GM19351 (cell line): Measurements from ENCODE around the gene OR2A25.
A peak's percentile ranks its signal among the peaks of the same experiment; 100 is the strongest.
"Not testable (repeated sequence)": the region's sequence is repeated elsewhere in the genome, so short reads cannot be mapped to it uniquely, and the experiment has no call there.

Experiments used
- ATAC-seq: cut with Tn5 transposase; IDR thresholded peaks from one replicate; pipeline ENCODE4 v1.9.1; 2021; ENCODE audit warnings: mild to moderate bottlenecking, moderate library complexity; ENCODE audit not compliant: unreplicated experiment

The OR2A25 gene, protein sequence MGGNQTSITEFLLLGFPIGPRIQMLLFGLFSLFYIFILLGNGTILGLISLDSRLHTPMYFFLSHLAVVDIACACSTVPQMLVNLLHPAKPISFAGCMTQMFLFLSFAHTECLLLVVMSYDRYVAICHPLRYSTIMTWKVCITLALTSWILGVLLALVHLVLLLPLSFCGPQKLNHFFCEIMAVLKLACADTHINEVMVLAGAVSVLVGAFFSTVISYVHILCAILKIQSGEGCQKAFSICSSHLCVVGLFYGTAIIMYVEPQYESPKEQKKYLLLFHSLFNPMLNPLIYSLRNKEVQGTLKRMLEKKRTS

GRCh38 chr7:144069511-144069910 lies at the start of gene OR2A25:
OR2A25 (plus strand) TSS chr7:144069811; CDS start chr7:144074220, 4,409 bp downstream.
- no peak for ATAC-seq

- no peak for ATAC-seq
These were observed 49.3 kb upstream of the OR2A25 start for GRCh38 chr7:144020340-144020739.

- no peak for ATAC-seq
These were observed 47.4 kb upstream of the OR2A25 start for GRCh38 chr7:144022169-144022568.

DNA sequence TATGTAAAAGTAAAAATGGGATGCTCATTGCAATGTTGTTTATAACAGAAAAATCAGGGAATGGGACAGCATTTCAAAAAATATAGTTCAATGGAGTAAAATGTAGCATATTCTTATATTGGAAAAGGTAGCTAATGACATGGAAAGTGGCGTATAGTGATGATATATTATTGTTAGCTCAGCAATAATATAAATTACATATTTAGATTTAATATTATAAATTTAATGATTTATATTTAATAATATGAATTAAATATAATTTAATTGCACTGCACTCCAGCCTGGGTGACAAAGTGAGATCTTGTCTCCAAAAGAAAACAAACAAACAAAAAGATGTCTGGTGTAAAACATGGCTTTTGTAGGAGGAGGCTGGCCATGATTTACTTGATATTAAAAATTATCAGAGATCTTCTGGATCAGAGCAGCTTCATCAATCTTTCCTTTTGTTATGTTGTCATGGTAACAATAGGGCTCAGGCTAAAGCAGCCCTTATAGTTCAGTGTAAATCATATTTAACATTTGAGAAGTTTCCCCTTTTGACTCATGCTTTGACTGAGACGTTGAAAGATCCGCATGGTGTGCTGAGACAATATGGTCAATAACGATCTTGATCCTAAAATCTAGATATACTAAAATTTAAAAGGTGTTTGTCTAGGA lies 46.3 kb upstream of the OR2A25 start:
- no peak for ATAC-seq

DNA sequence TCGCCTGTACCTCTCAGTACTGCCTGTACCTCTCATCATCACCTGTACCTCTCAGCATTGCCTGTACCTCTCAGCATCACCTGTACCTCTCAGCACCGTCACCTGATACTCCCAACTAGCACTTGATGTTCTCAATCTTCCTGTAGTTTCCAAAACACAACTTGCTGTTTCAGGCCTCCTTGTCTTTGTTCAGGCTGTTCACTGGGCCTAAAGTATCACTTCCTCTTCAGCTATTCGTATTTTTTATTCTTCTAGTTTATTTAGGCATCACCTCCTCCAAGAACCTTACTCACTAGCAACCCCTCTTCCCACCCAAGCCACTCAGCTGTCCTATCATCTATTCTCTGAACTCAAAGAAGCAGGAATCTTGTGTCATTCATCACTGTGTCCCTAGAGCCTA lies 45.4 kb upstream of the OR2A25 start:
- no peak for ATAC-seq

DNA sequence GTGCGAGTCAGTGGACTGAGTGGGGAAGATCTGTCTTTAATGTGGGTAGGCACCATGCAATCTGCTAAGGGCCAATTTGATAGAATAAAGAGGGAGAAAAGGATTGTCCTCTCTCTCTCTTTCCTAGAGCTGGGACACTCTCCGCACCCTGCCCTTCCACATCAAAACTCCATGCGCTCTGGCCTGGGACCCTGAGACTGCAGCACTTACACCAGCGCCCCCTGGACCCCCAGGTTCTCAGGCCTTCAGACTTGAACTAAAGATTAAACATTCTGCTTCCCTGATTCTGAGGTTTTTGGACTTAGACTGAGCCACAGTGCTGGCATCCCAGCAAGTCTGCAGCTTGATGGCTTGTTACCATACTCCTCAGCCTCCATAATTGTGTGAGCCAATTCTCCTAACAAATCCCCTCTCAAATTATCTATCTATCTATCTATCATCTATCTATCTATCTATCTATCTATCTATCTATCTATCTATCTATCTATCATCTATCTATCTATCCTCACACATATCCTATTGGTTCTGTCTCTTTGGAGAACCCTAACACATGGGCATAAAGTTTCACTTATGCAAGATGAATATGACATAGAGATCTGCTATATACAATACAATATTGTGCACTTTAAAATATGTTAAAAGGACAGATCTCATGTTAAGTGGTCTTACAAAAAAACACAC lies 43.3 kb upstream of the OR2A25 start:
- ATAC-seq = no peak

- ATAC-seq = no peak
These were observed 42.5 kb upstream of the OR2A25 start for GRCh38 chr7:144027070-144027469.

DNA sequence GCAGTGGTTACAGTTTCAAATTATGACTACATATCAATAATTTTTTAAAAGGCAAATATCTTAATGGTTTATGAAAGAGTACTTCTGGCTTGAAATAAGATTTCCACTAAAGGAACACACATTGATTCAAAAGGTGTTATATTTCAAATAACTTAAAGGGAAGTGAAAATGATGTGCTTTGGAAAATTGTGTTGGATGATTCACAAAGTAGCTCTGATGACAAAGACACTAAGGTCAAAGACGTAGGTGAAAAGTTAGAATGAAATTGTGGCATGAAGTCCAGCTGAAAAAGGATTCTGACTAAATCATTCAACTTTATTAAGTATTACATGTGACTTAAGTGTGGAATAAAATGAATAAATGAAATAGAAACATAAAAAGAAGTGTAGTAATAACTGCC lies 41.6 kb upstream of the OR2A25 start:
- ATAC-seq = peak; percentile 57

- ATAC-seq = no peak
These were observed 41.1 kb upstream of the OR2A25 start for GRCh38 chr7:144028547-144028946.

- no peak for ATAC-seq
These were observed 37.1 kb upstream of the OR2A25 start for GRCh38 chr7:144032516-144032915.

DNA sequence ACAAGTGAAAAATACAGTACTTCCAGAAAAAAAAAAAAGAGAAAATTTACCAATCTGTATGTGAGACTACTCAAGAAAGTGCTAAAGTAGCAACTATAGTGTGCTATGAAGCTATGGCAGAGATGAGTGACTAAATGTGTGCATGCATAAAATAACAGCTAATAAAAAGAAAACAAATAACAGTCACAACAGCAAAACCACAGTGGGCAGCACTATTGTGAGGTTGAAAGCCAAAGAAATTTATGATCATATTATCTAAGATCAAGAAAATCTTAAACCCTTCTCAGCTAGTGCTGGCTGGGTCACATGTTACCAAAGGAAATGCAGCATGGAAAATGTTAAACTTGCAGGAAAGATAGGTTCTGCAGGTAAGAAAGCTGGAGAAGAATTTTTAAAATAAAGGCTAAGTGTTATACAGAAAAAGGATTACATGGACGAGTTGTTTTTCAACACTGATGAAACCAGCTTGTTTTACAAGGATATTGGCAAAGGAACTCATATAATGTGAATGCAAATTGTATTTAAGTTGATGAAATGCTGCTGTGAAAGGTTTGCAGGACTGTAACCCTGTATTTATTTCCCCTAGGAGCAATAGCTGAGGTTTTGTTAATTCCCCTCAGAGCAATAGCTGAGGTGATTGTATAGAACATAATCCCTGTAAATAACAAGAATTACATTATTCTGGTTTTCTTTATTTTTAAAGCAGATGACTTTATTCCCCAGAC lies 36.5 kb upstream of the OR2A25 start:
- ATAC-seq = no peak

DNA sequence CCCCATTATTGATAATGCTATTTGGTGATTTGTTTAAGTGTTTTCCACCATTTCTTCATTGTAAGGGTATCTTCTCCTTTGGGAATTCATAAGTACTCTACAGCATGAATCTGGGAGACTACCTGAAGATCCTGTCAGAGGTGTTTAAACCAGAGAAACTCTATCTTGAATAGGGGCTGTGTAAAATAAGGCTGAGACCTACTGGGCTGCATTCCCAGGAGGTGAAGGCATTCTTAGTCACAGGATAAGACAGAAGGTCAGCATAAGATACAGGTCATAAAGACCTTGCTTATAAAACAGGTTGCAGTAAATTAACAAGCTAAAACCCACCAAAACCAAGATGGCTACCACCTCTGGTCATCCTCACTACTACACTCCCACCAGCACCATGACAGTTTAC lies 34.2 kb upstream of the OR2A25 start:
- no peak for ATAC-seq

GRCh38 chr7:144036302-144036885 lies 33.2 kb upstream of the OR2A25 start:
- ATAC-seq = no peak

DNA sequence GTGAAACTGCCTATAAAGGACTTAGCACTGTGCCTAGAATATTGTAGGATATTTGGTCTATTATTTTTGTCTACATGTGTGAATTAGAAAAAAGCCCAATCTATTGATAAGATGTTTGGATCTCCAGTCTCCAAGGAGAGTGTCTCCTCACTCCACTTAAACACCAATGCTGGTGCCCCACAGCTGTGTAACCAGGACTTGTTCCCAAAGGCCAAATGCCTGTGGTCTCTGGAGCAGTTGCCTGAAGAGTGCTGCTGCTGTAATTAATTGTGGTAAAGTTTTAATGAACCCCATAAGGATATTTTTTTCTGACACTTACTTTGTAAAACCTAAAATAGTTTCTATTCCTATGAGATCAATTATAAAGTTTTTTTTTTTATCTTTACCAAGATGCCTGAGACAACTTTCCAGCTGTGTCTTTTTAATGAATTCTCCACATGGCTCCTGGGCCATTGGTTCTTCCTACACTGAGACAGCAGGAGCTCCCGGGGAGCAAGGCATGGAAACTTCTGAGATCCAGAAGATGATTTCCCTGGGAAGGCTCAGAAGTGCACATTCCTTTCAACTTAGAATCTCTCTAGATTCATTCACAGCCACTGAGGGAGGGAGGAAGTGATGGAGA lies 32.1 kb upstream of the OR2A25 start:
- no peak for ATAC-seq

DNA sequence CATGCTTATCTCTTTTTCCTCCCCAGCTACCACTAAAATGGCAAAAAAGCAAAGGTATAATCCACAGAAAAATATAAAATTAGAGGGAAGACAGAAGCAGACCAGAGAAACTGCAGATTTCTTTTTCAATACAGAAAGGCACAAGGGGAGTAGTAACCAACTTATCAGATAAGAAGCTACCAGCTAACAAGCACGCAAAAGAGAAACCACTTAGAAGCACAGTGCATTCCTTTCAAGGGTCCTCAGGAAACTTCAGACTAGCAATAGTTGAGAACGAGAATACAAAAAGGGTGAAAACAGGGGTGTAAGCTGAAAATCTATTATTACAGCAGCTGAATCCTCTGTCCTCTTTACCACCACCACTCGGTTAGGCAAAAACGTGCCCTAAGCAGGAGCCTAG lies 30.7 kb upstream of the OR2A25 start:
- no peak for ATAC-seq

GRCh38 chr7:144048648-144049047 lies 21.0 kb upstream of the OR2A25 start, which contains the start of gene OR2A5:
OR2A5 (plus strand) TSS chr7:144048948; CDS start chr7:144050402, 1,454 bp downstream.
- ATAC-seq = no peak

DNA sequence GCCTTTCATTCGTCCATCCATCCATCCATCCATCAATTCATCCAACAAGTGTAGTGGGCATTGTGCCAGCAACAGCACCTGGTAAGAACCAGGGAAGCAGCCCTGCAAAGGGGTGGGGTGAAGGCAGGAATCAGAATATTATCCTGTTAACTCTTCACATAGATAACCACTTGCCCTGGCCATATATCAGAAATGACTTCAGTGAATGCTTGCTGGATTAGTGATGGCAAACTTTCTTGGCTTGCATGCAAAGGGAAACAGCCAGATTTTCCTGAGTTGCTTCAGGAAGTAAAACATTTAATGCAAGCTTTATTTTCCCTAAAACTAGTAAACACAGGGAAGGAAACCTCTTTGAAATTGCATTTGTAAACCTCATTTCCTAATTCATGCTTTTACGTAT lies 20.1 kb upstream of the OR2A25 start:
- ATAC-seq = no peak

GRCh38 chr7:144050093-144050492 lies 19.5 kb upstream of the OR2A25 start:
- no peak for ATAC-seq

GRCh38 chr7:144050884-144051283 lies 18.7 kb upstream of the OR2A25 start:
- ATAC-seq = not testable (repeated sequence)

DNA sequence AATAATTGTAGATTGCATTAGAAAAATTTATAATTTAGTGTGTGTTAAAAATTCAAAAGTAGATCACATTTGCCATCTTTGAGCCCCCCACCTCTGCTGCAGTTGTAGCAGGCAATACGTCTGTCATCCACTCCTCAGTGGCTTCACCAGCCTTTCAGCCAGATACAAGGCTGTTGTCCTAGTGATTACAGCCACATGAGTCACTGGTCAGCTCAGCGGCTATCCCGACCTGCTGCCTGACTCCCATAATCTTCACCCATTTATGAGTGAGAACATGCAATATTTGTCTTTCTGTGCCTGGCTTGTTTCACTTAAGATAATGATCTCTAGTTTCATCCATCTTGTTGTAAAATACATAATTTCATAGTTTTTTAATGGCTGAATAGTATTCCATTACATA lies 11.7 kb upstream of the OR2A25 start:
- ATAC-seq = no peak
